ENCODE data around the gene LDHD.
A peak's percentile ranks its signal among the peaks of the same experiment; 100 is the strongest.
"Not testable (repeated sequence)": the region's sequence is repeated elsewhere in the genome, so short reads cannot be mapped to it uniquely, and the experiment has no call there.

Gene LDHD

GRCh38 chr16:75116081-75116910 is at the start of gene LDHD:
Gene LDHD, minus strand, starts transcription at chr16:75116780. Its CDS starts 60 bp downstream, at chr16:75116720.
- Mint-ChIP-seq H3K36me3 (no peaks in the 10 kb centered on the region), H3K9me3 (peaks cover under 1% of the 10 kb centered on the region), H3K4me1 (peaks cover 4% of the 10 kb centered on the region), H3K4me3 (no peak within 1 kb of the TSS), H3K27me3 (peaks cover 13% of the 10 kb centered on the region), H3K27ac (no peak within 1 kb of the TSS)
- no peak for ATAC-seq (ENCODE audit: low read depth)
- no peak for DNase-seq (ENCODE audit: low spot score in 2 of 2)

GRCh38 chr16:75160386-75160785 is 43.8 kb upstream of the LDHD start:
- H3K36me3 Mint-ChIP-seq: peaks cover 41% of the 10 kb centered on the region
- H3K4me3 Mint-ChIP-seq: no peak overlapping the region
- ATAC-seq (ENCODE audit: low read depth) (no peak), DNase-seq (ENCODE audit: low spot score in 2 of 2) (no peak)
- H3K27ac Mint-ChIP-seq: no peak overlapping the region
- H3K4me1 Mint-ChIP-seq: peaks cover 2% of the 10 kb centered on the region
- H3K27me3 Mint-ChIP-seq: no peaks in the 10 kb centered on the region
- H3K9me3 Mint-ChIP-seq: peaks cover 6% of the 10 kb centered on the region

GRCh38 chr16:75152635-75153034 is 36.1 kb upstream of the LDHD start:
- H3K27me3 Mint-ChIP-seq: no peaks in the 10 kb centered on the region
- no peak overlapping the region for H3K27ac Mint-ChIP-seq
- peaks cover 14% of the 10 kb centered on the region for H3K4me1 Mint-ChIP-seq
- H3K36me3 Mint-ChIP-seq: peaks cover 39% of the 10 kb centered on the region
- H3K9me3 Mint-ChIP-seq: peaks cover 20% of the 10 kb centered on the region
- DNase-seq (ENCODE audit: low spot score in 2 of 2): no peak
- no peak overlapping the region for H3K4me3 Mint-ChIP-seq
- no peak for ATAC-seq (ENCODE audit: low read depth)

GRCh38 chr16:75151798-75152197 is 35.2 kb upstream of the LDHD start:
- peak overlapping the region; percentile 3 for H3K4me3 Mint-ChIP-seq
- no peak for DNase-seq (ENCODE audit: low spot score in 2 of 2)
- H3K27me3 Mint-ChIP-seq: no peaks in the 10 kb centered on the region
- peaks cover 37% of the 10 kb centered on the region for H3K36me3 Mint-ChIP-seq
- no peak for ATAC-seq (ENCODE audit: low read depth)
- no peak overlapping the region for H3K27ac Mint-ChIP-seq
- H3K4me1 Mint-ChIP-seq: peaks cover 14% of the 10 kb centered on the region
- H3K9me3 Mint-ChIP-seq: peaks cover 20% of the 10 kb centered on the region

- Mint-ChIP-seq H3K27me3 (no peaks in the 10 kb centered on the region), H3K4me1 (peaks cover 11% of the 10 kb centered on the region), H3K9me3 (peaks cover 17% of the 10 kb centered on the region), H3K27ac (peak within 1 kb of the TSS; percentile 45), H3K36me3 (peaks cover 23% of the 10 kb centered on the region), H3K4me3 (peak within 1 kb of the TSS; percentile 91)
- DNase-seq (ENCODE audit: low spot score in 2 of 2): peak; percentile 95 to 96
- ATAC-seq (ENCODE audit: low read depth): peak; percentile 86
Observed at GRCh38 chr16:75148311-75149195, 32.0 kb upstream of the LDHD start, which contains the start of gene ZFP1. Gene ZFP1, plus strand, starts transcription at chr16:75148524. Its CDS starts 4,428 bp downstream, at chr16:75152952.

GRCh38 chr16:75147968-75148310 is 31.4 kb upstream of the LDHD start:
- Mint-ChIP-seq H3K9me3 (peaks cover 17% of the 10 kb centered on the region), H3K4me1 (peaks cover 11% of the 10 kb centered on the region), H3K27me3 (no peaks in the 10 kb centered on the region), H3K36me3 (peaks cover 20% of the 10 kb centered on the region), H3K27ac (no peak overlapping the region), H3K4me3 (peak overlapping the region; percentile 91)
- no peak for ATAC-seq (ENCODE audit: low read depth)
- no peak for DNase-seq (ENCODE audit: low spot score in 2 of 2)

GRCh38 chr16:75143941-75144340 is 27.4 kb upstream of the LDHD start:
- ATAC-seq (ENCODE audit: low read depth) (no peak), DNase-seq (ENCODE audit: low spot score in 2 of 2) (no peak)
- Mint-ChIP-seq H3K27ac (no peak overlapping the region), H3K27me3 (no peaks in the 10 kb centered on the region), H3K9me3 (peaks cover 2% of the 10 kb centered on the region), H3K36me3 (no peaks in the 10 kb centered on the region), H3K4me1 (peaks cover 2% of the 10 kb centered on the region), H3K4me3 (no peak overlapping the region)

- DNase-seq (ENCODE audit: low spot score in 2 of 2) (no peak), ATAC-seq (ENCODE audit: low read depth) (no peak)
- no peak overlapping the region for H3K4me3 Mint-ChIP-seq
Observed at GRCh38 chr16:75139498-75139897, 22.9 kb upstream of the LDHD start.

GRCh38 chr16:75138636-75139035 is 22.1 kb upstream of the LDHD start:
- no peaks in the 10 kb centered on the region for H3K27me3 Mint-ChIP-seq
- DNase-seq (ENCODE audit: low spot score in 2 of 2): no peak
- H3K27ac Mint-ChIP-seq: no peak overlapping the region
- no peak overlapping the region for H3K4me3 Mint-ChIP-seq
- H3K9me3 Mint-ChIP-seq: peaks cover 2% of the 10 kb centered on the region
- H3K4me1 Mint-ChIP-seq: peaks cover 9% of the 10 kb centered on the region
- no peaks in the 10 kb centered on the region for H3K36me3 Mint-ChIP-seq
- peak; percentile 23 for ATAC-seq (ENCODE audit: low read depth)

More at GRCh38 chr16:75139498-75139897, 22.9 kb upstream of the LDHD start:
- Mint-ChIP-seq H3K9me3 (peaks cover 2% of the 10 kb centered on the region), H3K4me1 (peaks cover 9% of the 10 kb centered on the region), H3K27me3 (no peaks in the 10 kb centered on the region), H3K36me3 (no peaks in the 10 kb centered on the region), H3K27ac (no peak overlapping the region)

- Mint-ChIP-seq H3K4me3 (no peak overlapping the region), H3K36me3 (no peaks in the 10 kb centered on the region), H3K27me3 (peaks cover 2% of the 10 kb centered on the region)
Observed at GRCh38 chr16:75138233-75138632, 21.7 kb upstream of the LDHD start.

GRCh38 chr16:75131081-75131480 is 14.5 kb upstream of the LDHD start:
- ATAC-seq (ENCODE audit: low read depth): no peak
- peaks cover 1% of the 10 kb centered on the region for H3K9me3 Mint-ChIP-seq
- no peaks in the 10 kb centered on the region for H3K4me1 Mint-ChIP-seq
- no peak overlapping the region for H3K4me3 Mint-ChIP-seq
- H3K36me3 Mint-ChIP-seq: no peaks in the 10 kb centered on the region
- DNase-seq (ENCODE audit: low spot score in 2 of 2): no peak
- peaks cover 8% of the 10 kb centered on the region for H3K27me3 Mint-ChIP-seq
- H3K27ac Mint-ChIP-seq: no peak overlapping the region

More at GRCh38 chr16:75138233-75138632, 21.7 kb upstream of the LDHD start:
- no peak overlapping the region for H3K27ac Mint-ChIP-seq
- ATAC-seq (ENCODE audit: low read depth) (peak; percentile 6), DNase-seq (ENCODE audit: low spot score in 2 of 2) (no peak)
- H3K4me1 Mint-ChIP-seq: peaks cover 9% of the 10 kb centered on the region
- H3K9me3 Mint-ChIP-seq: peaks cover 2% of the 10 kb centered on the region

- DNase-seq (ENCODE audit: low spot score in 2 of 2): no peak
- Mint-ChIP-seq H3K36me3 (no peaks in the 10 kb centered on the region), H3K9me3 (peaks cover 1% of the 10 kb centered on the region), H3K4me3 (no peak overlapping the region), H3K4me1 (no peaks in the 10 kb centered on the region), H3K27ac (no peak overlapping the region), H3K27me3 (peaks cover 8% of the 10 kb centered on the region)
- no peak for ATAC-seq (ENCODE audit: low read depth)
Observed at GRCh38 chr16:75130150-75130771, 13.7 kb upstream of the LDHD start.

GRCh38 chr16:75129421-75130149 is 13.0 kb upstream of the LDHD start:
- H3K9me3 Mint-ChIP-seq; H3K4me3 Mint-ChIP-seq; H3K4me1 Mint-ChIP-seq; H3K27ac Mint-ChIP-seq; H3K27me3 Mint-ChIP-seq; ATAC-seq (ENCODE audit: low read depth); H3K36me3 Mint-ChIP-seq; DNase-seq (ENCODE audit: low spot score in 2 of 2): not testable (repeated sequence)
